Body of pancreas (tissue), 4 donors: ENCODE results near the gene TYMS.

Experiments used
- POLR2A ChIP-seq, 3 donors: fragments of 450-650 bp; IDR thresholded peaks; one replicate each; pipeline ENCODE4 v1.6.1; 2016; ENCODE audit warnings: antibody characterized with exemption in 3 of 3, mild to moderate bottlenecking in 2 of 3
- TF ChIP-seq, protein P1 (sequence below), 7 experiments: fragments of 450-650 bp in 4 of 7; fragments of 200-600 bp in 3 of 7; sonication (generic) in 3 of 7; IDR thresholded peaks; one replicate each; pipeline ENCODE4 v1.5.1; 2016 to 2019; ENCODE audit warnings: antibody characterized with exemption in 7 of 7

DNA sequence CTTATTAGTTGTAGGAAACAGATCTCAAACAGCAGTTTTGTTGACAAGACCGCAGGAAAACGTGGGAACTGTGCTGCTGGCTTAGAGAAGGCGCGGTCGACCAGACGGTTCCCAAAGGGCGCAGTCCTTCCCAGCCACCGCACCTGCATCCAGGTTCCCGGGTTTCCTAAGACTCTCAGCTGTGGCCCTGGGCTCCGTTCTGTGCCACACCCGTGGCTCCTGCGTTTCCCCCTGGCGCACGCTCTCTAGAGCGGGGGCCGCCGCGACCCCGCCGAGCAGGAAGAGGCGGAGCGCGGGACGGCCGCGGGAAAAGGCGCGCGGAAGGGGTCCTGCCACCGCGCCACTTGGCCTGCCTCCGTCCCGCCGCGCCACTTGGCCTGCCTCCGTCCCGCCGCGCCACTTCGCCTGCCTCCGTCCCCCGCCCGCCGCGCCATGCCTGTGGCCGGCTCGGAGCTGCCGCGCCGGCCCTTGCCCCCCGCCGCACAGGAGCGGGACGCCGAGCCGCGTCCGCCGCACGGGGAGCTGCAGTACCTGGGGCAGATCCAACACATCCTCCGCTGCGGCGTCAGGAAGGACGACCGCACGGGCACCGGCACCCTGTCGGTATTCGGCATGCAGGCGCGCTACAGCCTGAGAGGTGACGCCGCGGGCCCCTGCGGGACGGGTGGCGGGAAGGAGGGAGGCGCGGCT, at the start of gene TYMS:
- TF ChIP-seq, protein P1, sequence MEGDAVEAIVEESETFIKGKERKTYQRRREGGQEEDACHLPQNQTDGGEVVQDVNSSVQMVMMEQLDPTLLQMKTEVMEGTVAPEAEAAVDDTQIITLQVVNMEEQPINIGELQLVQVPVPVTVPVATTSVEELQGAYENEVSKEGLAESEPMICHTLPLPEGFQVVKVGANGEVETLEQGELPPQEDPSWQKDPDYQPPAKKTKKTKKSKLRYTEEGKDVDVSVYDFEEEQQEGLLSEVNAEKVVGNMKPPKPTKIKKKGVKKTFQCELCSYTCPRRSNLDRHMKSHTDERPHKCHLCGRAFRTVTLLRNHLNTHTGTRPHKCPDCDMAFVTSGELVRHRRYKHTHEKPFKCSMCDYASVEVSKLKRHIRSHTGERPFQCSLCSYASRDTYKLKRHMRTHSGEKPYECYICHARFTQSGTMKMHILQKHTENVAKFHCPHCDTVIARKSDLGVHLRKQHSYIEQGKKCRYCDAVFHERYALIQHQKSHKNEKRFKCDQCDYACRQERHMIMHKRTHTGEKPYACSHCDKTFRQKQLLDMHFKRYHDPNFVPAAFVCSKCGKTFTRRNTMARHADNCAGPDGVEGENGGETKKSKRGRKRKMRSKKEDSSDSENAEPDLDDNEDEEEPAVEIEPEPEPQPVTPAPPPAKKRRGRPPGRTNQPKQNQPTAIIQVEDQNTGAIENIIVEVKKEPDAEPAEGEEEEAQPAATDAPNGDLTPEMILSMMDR (IDR thresholded peaks at IDR 0.05) = peak in 1 of 7 experiments; percentile 23
- TF ChIP-seq POLR2A (IDR thresholded peaks at IDR 0.05) = peak in 1 of 3 donors; percentile 1
